ENCODE data around the gene HSD17B13.
A peak's percentile ranks its signal among the peaks of the same experiment; 100 is the strongest.
"Not testable (repeated sequence)": the region's sequence is repeated elsewhere in the genome, so short reads cannot be mapped to it uniquely, and the experiment has no call there.

The HSD17B13 gene, protein sequence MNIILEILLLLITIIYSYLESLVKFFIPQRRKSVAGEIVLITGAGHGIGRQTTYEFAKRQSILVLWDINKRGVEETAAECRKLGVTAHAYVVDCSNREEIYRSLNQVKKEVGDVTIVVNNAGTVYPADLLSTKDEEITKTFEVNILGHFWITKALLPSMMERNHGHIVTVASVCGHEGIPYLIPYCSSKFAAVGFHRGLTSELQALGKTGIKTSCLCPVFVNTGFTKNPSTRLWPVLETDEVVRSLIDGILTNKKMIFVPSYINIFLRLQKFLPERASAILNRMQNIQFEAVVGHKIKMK

GRCh38 chr4:87322754-87323153, at the start of gene HSD17B13:
Gene HSD17B13, minus strand, starts transcription at chr4:87322882. Its CDS starts 41 bp downstream, at chr4:87322841.
- no peak for DNase-seq (ENCODE audit: low read depth, low spot score)

GRCh38 chr4:87370068-87370467, 47.4 kb upstream of the HSD17B13 start:
- no peak for DNase-seq (ENCODE audit: low read depth, low spot score)

DNA sequence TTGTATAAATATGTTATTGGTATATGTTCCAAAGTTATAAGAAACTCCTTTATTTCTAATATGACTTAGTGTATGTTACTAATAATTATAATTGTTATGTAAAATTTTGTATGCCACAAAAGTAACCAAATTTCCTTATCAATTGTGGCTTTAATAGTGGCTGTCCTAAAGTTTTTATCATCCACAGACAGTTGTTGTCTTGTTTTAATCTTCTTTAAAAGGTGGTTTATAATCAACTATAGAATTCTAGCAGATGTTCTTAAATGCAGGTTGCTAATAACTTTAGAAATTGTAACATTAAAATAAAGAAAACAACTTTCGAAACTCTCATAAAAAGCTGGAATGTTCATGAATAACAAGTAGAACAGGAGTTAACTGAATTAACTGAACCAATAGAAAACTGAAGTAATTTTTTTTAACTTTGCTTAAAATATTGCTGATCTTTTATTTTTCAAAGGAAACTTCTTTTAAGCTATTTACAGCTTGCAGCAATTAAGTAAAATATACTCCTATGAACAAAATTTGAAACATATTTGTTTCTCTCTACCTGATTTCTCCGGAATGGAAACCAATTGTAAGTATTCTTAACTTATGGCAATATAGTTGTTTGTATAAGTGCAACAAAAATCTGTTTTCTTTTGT, 44.0 kb upstream of the HSD17B13 start:
- no peak for DNase-seq (ENCODE audit: low read depth, low spot score)

- DNase-seq (ENCODE audit: low read depth, low spot score), result no peak
These were observed 42.7 kb upstream of the HSD17B13 start for GRCh38 chr4:87365348-87365747.

- no peak for DNase-seq (ENCODE audit: low read depth, low spot score)
These were observed 40.9 kb upstream of the HSD17B13 start for GRCh38 chr4:87363552-87363951.

DNA sequence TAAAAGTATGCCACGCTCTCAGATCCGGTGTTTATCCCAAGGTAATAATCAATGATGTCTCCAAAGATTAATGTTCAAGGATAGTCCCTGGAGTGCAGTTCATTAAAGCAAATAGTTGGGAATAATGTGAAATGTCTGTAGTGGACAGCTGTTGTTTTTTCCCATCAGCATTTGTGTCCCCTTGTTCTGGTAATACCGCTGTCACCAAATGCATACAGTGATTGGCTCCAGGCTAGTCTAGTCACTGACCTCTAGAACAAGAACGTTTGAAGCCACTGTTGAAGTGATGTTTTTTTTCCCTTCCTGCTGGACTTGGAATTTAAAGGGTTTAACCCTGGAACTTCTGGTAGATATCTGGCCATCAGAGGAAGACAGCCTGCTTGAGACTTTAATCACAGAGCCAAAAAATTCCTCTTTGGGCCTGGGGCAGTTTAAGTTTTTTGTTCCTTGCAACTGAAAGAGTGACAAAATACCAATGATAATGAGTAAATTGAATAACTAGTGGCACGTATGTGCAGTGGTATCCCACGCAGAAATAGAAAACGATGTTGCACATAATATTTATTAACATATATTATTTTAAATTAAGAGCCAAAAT, 37.8 kb upstream of the HSD17B13 start:
- DNase-seq (ENCODE audit: low read depth, low spot score), result no peak

- no peak for DNase-seq (ENCODE audit: low read depth, low spot score)
These were observed 36.6 kb upstream of the HSD17B13 start for GRCh38 chr4:87359258-87359657.

DNA sequence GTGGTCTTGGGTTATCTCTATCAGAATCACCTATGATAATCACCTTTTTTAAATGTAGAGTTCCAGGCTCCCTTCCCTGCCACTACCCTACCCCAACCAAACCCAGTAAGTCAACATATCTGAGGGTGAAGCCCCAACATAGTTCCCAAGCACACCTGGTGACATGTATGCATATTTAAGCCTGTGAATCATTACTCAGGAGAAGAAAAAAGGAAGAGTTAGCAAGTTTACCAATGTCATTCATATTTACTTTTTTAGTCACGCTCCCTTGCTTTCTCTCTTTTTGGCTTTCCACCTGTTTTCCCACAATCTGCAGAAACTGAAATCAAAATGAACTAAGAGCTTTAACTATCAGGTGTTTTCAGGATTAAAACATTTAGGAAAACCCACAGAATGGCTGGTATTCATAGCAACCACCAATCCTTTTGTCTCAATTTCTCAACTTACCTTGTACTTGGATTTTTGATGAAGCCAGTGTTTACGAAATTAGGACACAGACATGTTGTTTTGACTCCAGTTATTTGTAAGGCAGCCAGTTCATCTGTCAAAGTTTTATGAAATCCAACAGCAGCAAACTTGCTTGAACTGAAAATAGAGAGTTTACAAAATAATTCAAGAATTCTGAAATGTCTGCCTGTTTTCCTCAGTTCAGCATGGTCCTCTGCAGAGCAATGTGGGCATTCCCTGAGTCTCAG, 34.3 kb upstream of the HSD17B13 start:
- no peak for DNase-seq (ENCODE audit: low read depth, low spot score)

GRCh38 chr4:87354168-87355102, 31.8 kb upstream of the HSD17B13 start:
- no peak for DNase-seq (ENCODE audit: low read depth, low spot score)

DNA sequence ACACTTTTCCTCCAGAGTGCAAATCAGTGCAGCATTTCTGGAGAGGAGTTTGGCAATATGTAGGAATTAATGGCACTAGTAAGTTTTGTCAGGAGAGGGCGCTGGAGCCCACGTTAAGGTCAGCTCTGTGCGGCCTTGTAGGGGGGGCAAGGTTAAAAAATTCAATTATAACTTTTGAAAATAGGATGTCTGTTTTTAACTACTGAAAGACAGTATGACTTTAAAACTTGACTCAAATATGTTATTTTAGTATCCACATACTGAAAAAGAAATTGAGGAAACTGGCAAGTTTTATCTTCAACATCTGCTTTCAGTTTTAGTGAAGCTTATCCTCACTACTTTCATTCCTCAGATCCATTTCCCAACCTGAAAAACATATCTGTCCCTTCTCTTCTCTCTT, 30.9 kb upstream of the HSD17B13 start:
- DNase-seq (ENCODE audit: low read depth, low spot score), result peak; percentile 11

DNA sequence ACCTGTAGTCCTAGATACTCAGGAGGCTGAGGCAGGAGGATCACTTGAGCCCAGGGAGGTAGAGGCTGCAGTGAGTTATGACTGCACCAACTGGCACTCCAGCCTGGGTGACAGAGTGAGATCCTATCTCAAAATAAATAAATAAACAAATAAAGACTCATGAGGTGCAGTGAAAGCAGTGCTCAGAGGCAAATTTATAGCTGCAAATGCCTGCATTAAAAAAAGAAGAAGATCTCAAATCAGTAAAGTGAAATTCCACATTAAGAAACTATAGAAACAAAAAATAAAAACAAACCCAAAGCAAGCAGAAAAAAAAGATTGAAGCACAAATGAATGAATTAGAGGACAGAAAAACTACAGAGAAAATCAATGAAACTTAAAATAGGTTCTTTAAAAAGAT, 22.5 kb upstream of the HSD17B13 start:
- no peak for DNase-seq (ENCODE audit: low read depth, low spot score)

GRCh38 chr4:87342872-87343271, 20.2 kb upstream of the HSD17B13 start:
- no peak for DNase-seq (ENCODE audit: low read depth, low spot score)

DNA sequence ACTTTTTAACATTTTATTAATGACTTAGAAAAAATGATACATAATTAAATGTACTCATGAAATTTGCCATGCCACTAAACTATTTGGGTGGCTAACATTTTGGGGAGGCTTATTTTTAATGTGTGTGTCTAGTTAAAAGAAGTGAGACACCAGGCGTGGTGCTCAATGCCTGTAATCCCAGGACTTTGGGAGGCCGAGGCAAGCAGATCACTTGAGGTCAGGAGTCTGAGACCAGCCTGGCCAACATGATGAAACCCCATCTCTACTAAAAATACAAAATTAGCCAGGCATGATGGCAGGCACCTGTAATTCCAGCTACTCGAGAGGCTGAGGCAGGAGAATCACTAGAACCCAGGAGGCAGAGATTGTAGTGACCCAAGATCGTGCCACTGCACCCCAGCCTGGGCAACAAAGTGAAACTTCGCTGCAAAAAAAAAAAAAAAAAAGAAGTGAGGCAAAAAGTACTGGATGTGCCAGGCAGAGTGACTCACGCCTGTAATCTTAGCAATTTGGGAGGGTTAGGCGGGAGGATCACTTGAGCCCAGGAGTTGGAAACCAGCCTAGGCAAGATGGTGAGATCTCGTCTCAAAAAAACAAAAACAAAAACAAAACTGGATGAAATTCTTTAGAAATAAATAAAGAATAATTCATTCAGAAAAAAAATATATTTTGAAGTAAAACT, 19.4 kb upstream of the HSD17B13 start:
- not testable (repeated sequence) for DNase-seq (ENCODE audit: low read depth, low spot score)

GRCh38 chr4:87339440-87339839, 16.8 kb upstream of the HSD17B13 start:
- no peak for DNase-seq (ENCODE audit: low read depth, low spot score)

GRCh38 chr4:87337361-87337760, 14.7 kb upstream of the HSD17B13 start:
- DNase-seq (ENCODE audit: low read depth, low spot score), result no peak

- no peak for DNase-seq (ENCODE audit: low read depth, low spot score)
These were observed 10.6 kb upstream of the HSD17B13 start for GRCh38 chr4:87333267-87333666.

- DNase-seq (ENCODE audit: low read depth, low spot score), result no peak
These were observed 8.1 kb upstream of the HSD17B13 start for GRCh38 chr4:87330761-87331160.

DNA sequence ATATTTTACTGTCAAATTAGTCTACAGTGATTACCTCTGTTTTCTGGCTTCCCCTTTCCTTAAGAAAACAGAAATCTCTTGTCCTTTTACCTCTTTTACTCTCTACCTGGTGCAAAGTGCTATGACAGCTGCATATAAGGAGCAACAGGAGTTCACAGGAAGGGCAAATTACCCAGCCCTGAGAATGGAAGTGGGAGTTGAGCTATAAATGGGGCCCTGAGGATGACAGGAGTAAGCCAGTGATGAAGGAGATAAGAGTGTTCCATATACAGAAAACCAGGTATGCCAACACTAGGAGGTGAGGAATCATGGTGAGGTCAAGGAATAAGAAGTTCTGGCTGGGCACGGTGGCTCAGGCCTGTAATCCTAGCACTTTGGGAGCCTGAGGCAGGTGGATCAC, 4.5 kb upstream of the HSD17B13 start:
- DNase-seq (ENCODE audit: low read depth, low spot score), result no peak

DNA sequence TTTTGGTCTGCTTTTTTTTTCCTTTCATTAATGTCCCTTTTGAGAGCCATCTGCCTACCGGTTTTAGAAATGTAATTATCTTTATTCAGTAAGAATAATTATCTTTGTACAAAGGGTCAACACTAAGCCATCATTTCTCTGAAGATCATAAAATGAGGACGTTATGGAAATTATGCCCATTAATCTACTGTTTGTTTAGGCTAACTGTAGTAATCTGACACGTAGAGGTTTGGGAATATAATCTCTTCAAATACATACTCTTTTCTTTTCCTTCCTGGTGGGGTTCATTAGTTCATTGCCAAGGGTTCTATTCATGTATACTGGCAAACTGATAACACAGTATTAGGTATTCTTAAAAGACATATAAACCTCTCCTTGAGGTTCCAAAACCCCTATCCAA, 3.8 kb upstream of the HSD17B13 start:
- no peak for DNase-seq (ENCODE audit: low read depth, low spot score)

DNA sequence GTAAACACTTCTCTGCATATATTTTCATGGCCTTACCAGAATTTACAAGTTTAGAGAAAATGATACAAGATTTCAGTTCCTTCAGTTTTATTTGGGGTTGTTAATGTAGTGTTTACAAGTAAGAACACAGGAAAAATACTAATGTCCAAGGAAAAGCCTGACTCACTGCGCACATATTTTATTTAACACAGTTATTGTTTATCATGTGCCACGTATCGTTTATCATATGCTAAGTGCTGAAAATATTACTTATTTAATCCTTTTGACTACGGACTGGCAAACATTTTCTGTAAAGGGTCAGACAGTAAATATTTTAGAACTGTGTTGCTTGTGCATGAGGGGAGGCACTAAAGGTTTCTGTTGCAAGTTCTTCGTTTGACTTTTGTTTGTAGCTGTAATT, 794 bp downstream of the HSD17B13 start:
- DNase-seq (ENCODE audit: low read depth, low spot score), result no peak

GRCh38 chr4:87317527-87317926, 5.2 kb downstream of the HSD17B13 start:
- no peak for DNase-seq (ENCODE audit: low read depth, low spot score)

All from brain pericyte (primary cell).